ENCODE data around the gene VPS37C. TPM values are rescaled to one million over a fixed set of nuclear protein-coding genes. Genes with fewer than 3 reads are reported as not detected.

VPS37C gene
- total and polyA plus RNA-seq, 2 of the 13 experiments (the other 11 are each of a cell fraction or from before 2014, with no cell fraction given): 7.5 to 8.8 TPM

DNA sequence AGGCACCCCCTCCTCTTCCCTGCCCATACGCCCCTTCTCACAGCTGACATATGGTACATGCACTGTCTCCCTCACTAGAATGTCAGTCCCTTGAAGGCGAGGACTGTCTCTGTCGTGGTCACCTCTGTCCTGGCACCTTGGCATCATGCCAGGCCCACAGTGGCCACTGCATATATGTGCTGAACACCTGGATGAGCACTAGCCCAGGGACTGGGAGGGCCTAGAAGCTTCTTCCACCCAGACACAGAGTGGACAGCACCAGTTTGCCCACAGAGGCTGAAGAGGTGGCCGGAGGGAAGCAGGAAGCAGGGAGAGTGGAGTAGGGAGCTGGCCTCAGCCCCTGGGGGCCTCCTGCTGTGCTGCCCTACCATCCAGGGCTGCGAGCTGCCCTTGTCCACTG lies 28.6 kb downstream of the VPS37C start:
- H3K9ac ChIP-seq (ENCODE audit: insufficient read depth, low read depth, low read length): no peak overlapping the region
- 100% methylated on average over 2 of the region's 5 CpGs for WGBS (ENCODE audit: low lambda C conversion rate)
- H2AFZ ChIP-seq (ENCODE audit: low read length): no peak overlapping the region
- peaks cover 4 to 16% of the 10 kb centered on the region in 2 experiments; a peak in 2 of 5 replicates for H3K36me3 ChIP-seq (replicated peaks in 1 of 2; ENCODE audit: control insufficient read depth in 1 of 2, insufficient read depth in 2 of 2, low read length in 2 of 2)
- H3K4me2 ChIP-seq (ENCODE audit: low read depth, low read length): no peak overlapping the region
- ChIA-PET CTCF (ENCODE audit: low intra/inter-chr PET ratio, low total read pairs) (interaction anchor here (1.5 kb wide), 1 partner anchor 41 kb away, joined by 6 read pairs; no protein-coding TSS in a partner anchor), POLR2A (no interaction called here)
- no peaks in the 10 kb centered on the region for H3K79me2 ChIP-seq (ENCODE audit: insufficient read depth, low read length)
- in situ Hi-C loops (cut with HindIII; ENCODE audit: extremely low pct_ligation_motif_present, low pct_unique_long_range_greater_than_20kb) (no loop called here), intact Hi-C loops (cut with micrococcal nuclease; ENCODE audit: unreplicated experiment) (no loop called here)
- no peaks in the 10 kb centered on the region for H3K27me3 ChIP-seq (ENCODE audit: control insufficient read depth in 1 of 2, insufficient read depth in 2 of 2, low read length in 2 of 2)
- H3K4me3 ChIP-seq (replicated peaks in 1 of 3; ENCODE audit: insufficient read depth in 1 of 3, low read depth in 2 of 3, low read length in 3 of 3): no peak overlapping the region
- BruUV-seq (replicated peaks): no TSS peak
- H3K4me1 ChIP-seq (ENCODE audit: insufficient read depth, low read length): peaks cover 6% of the 10 kb centered on the region
- ATAC-seq: no peak
- no peaks in the 10 kb centered on the region for H4K20me1 ChIP-seq (ENCODE audit: insufficient read depth, low read length)
- no peak overlapping the region for H3K27ac ChIP-seq (ENCODE audit: extremely low read length, insufficient read depth, low read length)
- DNase-seq (ENCODE audit: low spot score): no peak
- TF ChIP-seq ZNF773 (CRISPR knock-in tag; IDR thresholded peaks at IDR 0.05; ENCODE audit: borderline replicate concordance) (no peak), ZNF562 (CRISPR knock-in tag; IDR thresholded peaks at IDR 0.05; ENCODE audit: borderline replicate concordance) (no peak), GABPB1 (CRISPR knock-in tag; IDR thresholded peaks at IDR 0.05) (no peak), RCOR2 (CRISPR knock-in tag; IDR thresholded peaks at IDR 0.05) (no peak), ZNF563 (CRISPR knock-in tag; IDR thresholded peaks at IDR 0.05) (no peak), GATA4 (IDR thresholded peaks at IDR 0.05; ENCODE audit: borderline replicate concordance, low read depth) (no peak)
- TF ChIP-seq, protein P1, sequence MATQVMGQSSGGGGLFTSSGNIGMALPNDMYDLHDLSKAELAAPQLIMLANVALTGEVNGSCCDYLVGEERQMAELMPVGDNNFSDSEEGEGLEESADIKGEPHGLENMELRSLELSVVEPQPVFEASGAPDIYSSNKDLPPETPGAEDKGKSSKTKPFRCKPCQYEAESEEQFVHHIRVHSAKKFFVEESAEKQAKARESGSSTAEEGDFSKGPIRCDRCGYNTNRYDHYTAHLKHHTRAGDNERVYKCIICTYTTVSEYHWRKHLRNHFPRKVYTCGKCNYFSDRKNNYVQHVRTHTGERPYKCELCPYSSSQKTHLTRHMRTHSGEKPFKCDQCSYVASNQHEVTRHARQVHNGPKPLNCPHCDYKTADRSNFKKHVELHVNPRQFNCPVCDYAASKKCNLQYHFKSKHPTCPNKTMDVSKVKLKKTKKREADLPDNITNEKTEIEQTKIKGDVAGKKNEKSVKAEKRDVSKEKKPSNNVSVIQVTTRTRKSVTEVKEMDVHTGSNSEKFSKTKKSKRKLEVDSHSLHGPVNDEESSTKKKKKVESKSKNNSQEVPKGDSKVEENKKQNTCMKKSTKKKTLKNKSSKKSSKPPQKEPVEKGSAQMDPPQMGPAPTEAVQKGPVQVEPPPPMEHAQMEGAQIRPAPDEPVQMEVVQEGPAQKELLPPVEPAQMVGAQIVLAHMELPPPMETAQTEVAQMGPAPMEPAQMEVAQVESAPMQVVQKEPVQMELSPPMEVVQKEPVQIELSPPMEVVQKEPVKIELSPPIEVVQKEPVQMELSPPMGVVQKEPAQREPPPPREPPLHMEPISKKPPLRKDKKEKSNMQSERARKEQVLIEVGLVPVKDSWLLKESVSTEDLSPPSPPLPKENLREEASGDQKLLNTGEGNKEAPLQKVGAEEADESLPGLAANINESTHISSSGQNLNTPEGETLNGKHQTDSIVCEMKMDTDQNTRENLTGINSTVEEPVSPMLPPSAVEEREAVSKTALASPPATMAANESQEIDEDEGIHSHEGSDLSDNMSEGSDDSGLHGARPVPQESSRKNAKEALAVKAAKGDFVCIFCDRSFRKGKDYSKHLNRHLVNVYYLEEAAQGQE (IDR thresholded peaks at IDR 0.05; ENCODE audit: borderline replicate concordance in 1 of 2, low read depth in 1 of 2, low read length in 2 of 2): no peak
- TF ChIP-seq, protein P2, sequence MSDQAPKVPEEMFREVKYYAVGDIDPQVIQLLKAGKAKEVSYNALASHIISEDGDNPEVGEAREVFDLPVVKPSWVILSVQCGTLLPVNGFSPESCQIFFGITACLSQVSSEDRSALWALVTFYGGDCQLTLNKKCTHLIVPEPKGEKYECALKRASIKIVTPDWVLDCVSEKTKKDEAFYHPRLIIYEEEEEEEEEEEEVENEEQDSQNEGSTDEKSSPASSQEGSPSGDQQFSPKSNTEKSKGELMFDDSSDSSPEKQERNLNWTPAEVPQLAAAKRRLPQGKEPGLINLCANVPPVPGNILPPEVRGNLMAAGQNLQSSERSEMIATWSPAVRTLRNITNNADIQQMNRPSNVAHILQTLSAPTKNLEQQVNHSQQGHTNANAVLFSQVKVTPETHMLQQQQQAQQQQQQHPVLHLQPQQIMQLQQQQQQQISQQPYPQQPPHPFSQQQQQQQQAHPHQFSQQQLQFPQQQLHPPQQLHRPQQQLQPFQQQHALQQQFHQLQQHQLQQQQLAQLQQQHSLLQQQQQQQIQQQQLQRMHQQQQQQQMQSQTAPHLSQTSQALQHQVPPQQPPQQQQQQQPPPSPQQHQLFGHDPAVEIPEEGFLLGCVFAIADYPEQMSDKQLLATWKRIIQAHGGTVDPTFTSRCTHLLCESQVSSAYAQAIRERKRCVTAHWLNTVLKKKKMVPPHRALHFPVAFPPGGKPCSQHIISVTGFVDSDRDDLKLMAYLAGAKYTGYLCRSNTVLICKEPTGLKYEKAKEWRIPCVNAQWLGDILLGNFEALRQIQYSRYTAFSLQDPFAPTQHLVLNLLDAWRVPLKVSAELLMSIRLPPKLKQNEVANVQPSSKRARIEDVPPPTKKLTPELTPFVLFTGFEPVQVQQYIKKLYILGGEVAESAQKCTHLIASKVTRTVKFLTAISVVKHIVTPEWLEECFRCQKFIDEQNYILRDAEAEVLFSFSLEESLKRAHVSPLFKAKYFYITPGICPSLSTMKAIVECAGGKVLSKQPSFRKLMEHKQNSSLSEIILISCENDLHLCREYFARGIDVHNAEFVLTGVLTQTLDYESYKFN (CRISPR knock-in tag; conservative IDR thresholded peaks at IDR 0.05): no peak
- no peak for FAIRE-seq
- no peaks in the 10 kb centered on the region for H3K9me3 ChIP-seq (ENCODE audit: low read length)

All from HepG2 (cell line).